HG03045 (cell line): Measurements from ENCODE around the gene NXT1.
"Not testable (repeated sequence)": the region's sequence is repeated elsewhere in the genome, so short reads cannot be mapped to it uniquely, and the experiment has no call there.

Experiments used
- ATAC-seq: cut with Tn5 transposase; IDR thresholded peaks from one replicate; pipeline ENCODE4 v1.9.1; 2021; ENCODE audit warnings: mild to moderate bottlenecking, moderate library complexity; ENCODE audit not compliant: unreplicated experiment

Gene NXT1

GRCh38 chr20:23327617-23328333, 22.8 kb upstream of the NXT1 start:
- ATAC-seq = no peak

DNA sequence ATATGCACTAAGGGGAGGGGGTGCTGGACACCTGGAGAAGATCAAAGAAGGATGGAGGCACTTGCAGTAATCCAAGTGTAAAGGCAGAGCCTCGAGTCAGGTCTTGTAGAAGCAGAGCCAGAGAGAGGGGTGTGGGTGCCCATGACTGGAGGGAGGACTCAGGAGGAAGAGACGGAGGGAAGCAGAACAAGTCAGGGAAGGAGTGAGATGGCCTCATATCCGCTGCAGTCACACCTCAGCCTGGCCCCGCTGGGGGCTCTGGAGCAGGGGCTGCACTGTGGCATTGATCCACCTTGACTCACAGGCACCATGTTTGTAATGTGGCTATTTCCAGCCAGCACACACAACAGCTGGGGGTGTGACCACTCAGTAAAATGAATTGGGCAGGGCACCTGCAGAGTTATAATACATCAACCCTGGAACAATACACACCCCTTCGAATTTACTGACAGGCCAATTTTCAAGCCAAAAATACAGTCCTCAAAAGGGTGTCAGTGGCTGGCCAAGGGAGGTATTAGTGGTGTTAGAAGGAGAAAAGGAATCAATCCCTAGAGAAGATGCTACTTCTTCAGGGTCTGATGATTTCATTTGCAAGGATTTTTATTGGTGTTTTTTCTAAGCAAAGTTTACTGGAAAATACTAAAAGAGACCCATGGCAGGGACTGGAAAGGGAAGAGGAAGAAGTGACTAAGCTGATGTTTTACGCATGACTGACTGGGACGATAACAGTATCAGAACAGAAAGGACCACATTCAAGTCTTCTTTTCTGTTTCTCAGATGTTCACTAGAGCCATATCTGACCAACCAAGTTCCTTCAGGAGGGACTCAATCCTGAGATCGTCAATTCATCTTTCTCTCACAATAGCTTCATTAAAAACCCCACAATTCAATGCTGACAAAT, 18.9 kb upstream of the NXT1 start:
- ATAC-seq = no peak

DNA sequence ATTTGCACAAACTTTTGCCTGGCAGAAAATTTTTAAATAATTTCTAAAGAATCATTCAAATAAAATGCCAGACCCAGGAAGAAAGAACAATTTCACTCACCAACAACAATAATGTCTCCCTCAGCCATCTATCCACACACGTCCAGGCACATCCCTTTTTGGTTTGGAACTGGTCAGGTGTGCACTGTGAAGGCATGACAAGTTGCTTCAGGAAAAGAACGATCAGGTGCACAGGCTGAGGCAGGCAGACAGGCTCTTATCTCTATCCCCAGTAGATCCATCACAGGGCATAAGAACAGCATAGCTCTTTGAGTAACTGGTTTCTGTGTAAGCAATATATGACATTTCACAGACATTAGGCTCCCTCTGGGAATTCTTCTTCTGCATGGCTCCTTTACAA, 18.1 kb upstream of the NXT1 start:
- no peak for ATAC-seq

GRCh38 chr20:23334111-23334510, 16.5 kb upstream of the NXT1 start:
- ATAC-seq = no peak

- no peak for ATAC-seq
These were observed 15.1 kb upstream of the NXT1 start for GRCh38 chr20:23335521-23335920.

DNA sequence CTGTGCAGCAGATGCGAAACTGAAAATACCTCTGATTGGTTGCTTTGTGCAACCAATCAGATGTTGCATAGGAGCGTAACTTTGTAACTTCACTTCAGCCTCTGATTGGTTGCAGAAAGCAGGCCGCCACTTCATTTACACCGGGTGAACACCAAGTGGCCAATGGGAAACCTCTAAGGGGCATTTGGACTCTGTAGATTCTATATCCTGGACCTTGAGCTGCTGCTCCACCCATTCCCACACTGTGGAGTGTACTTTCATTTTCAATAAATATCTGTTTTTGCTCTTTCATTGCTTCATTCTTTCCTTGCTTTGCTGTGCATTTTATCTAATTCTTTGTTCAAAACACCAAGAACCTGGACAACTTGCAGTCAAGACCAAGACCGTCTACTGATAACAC, 14.1 kb upstream of the NXT1 start:
- no peak for ATAC-seq

DNA sequence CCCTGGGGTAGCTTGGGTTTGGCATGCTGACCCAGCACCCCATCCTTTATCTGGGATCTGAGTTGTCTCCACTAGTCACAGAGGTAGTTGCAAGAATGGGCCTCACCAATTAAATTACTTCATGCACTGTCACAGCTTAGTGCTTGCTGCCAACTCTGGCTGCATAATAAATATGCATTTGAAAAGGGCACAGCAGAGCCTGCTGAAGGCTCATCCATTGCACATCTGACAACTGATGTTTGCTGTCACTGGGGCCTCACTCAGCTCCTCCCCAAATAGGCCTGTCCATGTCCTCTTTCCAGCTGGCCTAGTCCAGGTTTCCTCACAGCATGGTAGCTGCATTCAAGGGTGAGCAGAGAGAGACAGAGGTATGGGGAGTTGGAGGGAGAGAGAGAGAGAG, 13.3 kb upstream of the NXT1 start:
- ATAC-seq = no peak

- ATAC-seq = no peak
These were observed 10.6 kb upstream of the NXT1 start for GRCh38 chr20:23339986-23340385.

DNA sequence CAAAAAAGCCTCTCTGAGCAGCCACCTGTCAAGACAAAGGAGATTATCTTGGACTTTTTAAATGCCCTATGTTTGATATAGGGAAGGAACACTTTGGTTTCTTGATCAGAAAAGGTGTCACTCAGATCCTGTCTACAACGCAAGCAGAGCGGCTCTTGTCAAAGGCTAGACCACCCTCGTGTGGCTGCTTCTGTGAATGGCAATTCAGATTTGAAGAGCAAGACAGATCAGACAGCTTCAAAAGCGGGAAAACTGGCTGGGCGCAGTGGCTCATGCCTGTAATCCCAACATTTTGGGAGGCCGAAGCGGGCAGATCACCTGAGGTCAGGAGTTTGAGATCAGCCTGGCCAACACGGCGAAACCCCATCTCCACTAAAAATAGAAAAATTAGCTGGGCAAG, 10.1 kb upstream of the NXT1 start:
- no peak for ATAC-seq

DNA sequence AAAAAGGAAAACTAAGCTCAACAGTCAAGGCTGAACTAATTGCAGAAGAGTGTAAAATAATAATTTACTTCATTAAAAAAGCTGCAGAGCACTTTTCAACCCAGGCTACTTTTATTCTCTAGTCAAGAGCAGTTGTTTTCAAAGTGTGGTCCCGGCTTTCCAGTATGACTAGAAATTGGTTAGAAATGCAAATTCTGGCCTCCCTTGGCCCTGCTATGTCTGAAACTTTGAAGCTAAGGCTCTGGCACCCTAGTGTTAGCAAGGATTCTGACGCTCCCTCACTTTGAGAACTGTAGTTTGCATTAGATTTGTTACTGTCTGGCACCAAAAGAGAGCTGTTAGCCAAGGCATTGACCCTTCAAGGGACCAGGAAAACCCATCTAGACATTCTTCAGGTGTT, 9.5 kb upstream of the NXT1 start:
- peak; percentile 64 for ATAC-seq

GRCh38 chr20:23343590-23343989, 7.0 kb upstream of the NXT1 start:
- no peak for ATAC-seq

DNA sequence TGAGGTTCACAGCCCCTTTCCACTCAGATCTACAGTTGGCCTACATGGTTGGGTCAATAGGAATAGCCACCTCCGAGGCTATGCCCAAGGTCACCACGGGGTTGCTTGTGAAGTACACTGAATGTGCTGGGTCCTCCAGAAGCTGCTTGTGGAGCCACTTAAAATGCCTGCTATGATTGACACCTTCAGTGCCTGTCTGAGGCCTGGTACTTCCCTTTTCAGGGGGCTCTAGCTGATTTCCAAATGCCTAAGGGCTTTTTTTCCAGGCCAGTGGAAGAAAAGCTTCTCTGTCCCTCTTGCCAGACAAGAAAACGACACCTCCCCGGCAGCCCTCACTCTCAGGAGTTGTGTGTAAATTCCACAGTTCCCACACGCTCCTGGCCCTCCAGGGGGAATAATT, 6.3 kb upstream of the NXT1 start:
- ATAC-seq = no peak

GRCh38 chr20:23346002-23346401, 4.6 kb upstream of the NXT1 start:
- ATAC-seq = no peak

- no peak for ATAC-seq
These were observed 2.8 kb upstream of the NXT1 start for GRCh38 chr20:23347791-23348190.

DNA sequence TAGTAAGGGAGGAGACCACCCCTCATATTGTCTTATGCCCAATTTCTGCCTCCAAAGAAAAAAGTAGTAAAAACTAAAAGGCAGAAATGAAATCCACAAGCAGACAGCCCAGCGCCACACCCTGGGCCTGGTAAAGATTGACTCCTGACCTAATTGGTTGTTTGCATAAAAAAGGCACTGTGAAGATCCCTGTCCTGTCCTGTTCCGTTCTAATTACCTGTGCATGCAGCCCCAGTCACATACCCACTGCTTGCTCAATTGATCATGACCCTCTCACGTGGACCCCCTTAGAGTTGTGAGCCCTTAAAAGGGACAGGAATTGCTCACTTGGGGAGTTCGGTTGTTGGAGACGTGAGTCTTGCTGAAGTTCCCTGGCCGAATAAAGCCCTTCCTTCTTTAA, 2.1 kb upstream of the NXT1 start:
- not testable (repeated sequence) for ATAC-seq

DNA sequence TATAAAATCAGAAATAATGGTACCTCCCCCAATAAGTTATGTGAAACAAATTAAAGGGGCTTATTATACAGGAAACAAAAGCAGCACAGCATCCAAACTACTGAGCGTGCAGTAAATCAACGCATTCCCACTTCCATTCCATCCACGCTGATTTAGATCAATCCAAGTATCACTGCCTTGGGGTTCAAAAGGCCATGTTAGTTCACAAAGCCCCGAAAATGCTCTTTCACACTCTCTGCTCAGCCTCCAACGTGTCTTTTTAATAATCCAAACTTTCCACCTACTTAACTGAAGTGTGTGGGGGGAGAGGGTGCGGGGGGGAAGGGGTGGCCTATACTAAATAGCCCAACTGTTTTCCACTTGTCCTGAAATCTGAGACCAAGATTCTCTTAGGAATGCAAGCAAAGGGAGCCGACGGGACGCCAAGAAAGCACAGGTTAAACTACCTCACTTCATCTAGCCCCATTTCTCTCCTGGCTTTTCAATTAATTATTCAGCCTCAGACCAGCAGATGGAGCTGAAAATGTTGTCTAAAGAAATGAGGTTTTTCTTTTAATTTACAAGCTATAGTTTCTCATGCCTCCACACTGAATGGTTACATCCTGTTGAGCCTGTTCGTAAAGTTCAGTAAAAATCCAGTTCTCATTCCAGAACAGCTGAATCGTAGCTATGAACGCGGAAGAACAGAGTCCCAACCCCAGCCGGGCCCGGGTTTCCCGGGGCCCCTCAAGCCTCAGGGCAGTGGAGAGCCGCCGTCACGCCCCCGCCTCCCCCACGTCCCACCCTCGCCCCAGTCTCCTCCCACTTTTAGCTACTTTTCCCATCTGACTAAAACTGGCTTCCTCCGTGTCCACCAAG, 1.0 kb upstream of the NXT1 start:
- peak; percentile 36 for ATAC-seq

DNA sequence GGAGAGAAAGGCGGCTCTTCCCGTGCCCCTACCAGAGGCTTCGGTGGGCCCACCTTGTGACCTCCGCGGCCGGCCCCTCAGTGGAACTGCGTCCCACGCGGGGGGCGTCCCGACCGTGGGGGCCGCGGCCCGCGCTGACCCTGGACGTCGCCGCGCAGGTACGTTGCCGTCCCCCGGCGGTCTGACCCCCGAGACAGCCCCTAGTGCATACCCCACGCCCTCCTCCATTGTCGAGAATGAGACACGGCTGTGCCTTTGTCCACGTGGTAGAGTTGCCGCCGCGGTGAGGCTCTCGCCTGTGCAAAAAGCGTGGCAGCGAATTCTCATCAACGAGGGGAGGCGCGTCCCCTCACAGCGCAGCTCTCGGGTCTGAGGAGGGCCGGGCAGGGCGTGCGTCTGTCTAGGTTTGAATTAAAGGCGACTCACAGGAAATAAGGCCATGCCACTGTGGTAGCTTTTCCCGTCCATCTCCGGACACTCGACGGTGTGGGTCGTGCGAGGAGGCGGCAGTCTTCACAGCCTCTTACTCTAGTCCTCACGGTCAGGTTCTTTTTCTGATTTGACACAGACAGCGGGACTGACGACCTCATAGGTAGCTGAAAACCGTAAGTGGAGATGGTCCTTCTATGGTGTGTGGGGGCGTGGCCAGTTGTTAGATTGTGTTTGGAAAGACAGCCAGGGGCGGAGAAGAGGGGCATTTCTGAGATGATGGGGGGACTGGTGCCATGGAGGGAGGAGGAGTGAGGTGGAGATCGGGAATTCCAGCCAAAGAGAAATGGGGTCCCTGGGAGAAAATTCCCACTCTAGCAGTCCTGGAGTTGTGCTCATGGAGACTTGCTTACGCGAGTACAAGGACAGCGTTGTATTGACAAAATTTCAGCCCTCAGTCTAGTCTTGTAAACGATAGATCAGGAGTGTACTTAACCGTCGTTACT, 580 bp downstream of the NXT1 start:
- ATAC-seq = peak; percentile 34

DNA sequence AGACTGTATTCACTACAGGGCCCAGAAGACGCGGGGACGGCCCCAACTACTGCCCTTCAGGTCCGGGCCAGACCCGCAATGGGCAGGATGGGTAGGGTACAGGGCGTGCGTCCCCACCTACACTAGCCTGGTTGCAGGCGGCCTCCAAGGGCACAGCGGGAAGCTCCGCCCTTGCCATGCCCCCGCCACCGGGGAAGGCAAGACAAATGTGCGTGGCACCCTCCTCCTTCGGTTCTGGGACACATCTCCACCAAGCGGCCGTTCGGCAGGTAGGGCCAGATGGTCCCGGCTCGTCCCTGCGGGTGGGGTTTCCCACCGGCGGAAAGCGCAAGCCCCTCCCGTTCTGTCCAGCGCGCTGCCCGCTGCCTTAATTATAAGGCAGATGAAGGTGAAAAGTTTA, 5.6 kb downstream of the NXT1 start:
- no peak for ATAC-seq

DNA sequence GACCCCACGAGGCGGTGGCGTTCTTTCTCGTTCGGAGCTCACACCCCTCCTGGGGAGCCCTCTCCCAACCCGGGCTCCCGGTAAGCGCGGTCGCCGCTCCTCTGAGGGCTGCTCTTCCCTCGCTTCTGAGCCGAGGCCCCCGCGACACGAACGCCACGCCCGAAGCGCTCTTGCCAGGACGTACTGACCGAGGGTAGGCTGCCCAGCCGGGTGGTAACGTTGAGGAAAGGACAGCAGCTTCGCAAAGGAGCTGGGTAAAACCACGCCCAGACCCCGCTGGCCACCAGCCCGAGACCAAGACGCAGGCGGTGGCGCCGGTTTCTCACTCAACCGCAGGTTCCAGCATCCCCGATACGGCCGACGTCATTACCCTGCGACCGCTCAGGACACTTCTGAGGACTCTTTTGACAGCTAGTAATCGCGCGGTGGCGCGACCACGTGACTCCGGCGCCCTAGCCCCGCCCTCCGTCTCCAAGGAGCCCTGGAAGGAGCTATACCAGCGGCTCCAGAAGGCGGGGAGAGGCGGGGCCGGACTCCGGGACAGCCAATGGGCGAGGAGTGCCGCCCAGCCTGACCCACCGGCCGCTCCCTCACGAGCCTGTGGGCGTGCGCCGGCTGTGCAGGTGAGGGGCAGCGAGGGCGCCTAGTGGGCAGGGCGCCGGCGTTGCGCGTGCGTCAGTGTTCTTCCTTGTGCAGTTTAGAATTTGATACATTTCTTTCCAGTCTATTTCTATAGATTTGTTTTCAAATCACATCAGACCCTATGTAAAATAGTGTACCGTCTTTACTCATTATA, 7.4 kb downstream of the NXT1 start:
- peak; percentile 74 for ATAC-seq

DNA sequence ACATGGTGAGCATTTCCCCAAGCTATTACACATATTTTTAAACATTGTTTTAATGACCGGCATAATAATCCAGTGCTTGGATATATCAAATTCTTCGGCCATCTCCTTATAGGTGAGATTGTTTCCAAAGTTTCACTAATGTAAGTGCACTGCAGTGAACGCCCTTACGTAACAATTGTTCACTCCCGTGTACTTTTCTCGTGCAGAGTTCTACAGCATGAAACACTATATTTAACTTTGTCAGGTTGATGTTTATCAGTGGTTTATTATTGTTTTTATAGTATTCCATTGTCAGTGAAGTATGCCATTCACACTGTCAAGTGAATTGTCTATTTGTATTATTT, 7.9 kb downstream of the NXT1 start:
- ATAC-seq = no peak
